ENCODE results near the gene THSD4. TPM values are rescaled to one million over a fixed set of nuclear protein-coding genes. Genes with fewer than 3 reads are reported as not detected.

THSD4 gene
- total RNA-seq, 1 experiment from 2014 or later: 0.29 TPM

DNA sequence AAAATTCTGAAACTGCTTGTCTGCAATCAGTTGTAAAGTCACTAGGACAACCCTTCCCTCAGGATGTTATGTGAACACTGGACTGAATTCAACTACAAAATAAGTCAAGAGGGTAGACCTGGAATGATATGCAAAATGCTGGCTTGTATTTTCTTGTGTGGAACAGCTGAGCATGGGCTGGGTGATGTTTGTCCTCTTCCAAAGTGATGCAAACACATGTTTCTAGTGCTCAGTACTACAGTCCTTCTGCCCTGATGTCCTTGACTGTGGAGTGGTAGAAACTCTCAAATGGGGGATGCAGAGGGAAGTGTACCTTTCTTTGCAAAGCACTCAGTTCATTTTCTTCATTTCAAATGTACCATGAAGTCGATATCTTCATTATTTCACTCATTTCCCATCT lies 258.6 kb downstream of the THSD4 start:
- intact Hi-C loops (cut with micrococcal nuclease; ENCODE audit: unreplicated experiment): no loop called here
- no peaks in the 10 kb centered on the region for H3K36me3 Mint-ChIP-seq (ENCODE audit: insufficient read depth, unreplicated experiment)
- Histone ChIP-seq H3K9me3 (no peaks in the 10 kb centered on the region), H3K4me3 (ENCODE audit: low read depth, low read length) (no peak overlapping the region), H3K36me3 (ENCODE audit: control insufficient read depth, insufficient read depth, low read length) (no peaks in the 10 kb centered on the region), H3K27me3 (replicated peaks; ENCODE audit: control insufficient read depth, insufficient read depth, low read length) (no peaks in the 10 kb centered on the region), H3K4me1 (no peaks in the 10 kb centered on the region)
- H3K9me3 Mint-ChIP-seq (ENCODE audit: unreplicated experiment): no peaks in the 10 kb centered on the region
- no peaks in the 10 kb centered on the region for H3K4me1 Mint-ChIP-seq (ENCODE audit: low read depth, unreplicated experiment)
- no peak overlapping the region for H3K27ac Mint-ChIP-seq (ENCODE audit: unreplicated experiment)
- TF ChIP-seq, protein P1, sequence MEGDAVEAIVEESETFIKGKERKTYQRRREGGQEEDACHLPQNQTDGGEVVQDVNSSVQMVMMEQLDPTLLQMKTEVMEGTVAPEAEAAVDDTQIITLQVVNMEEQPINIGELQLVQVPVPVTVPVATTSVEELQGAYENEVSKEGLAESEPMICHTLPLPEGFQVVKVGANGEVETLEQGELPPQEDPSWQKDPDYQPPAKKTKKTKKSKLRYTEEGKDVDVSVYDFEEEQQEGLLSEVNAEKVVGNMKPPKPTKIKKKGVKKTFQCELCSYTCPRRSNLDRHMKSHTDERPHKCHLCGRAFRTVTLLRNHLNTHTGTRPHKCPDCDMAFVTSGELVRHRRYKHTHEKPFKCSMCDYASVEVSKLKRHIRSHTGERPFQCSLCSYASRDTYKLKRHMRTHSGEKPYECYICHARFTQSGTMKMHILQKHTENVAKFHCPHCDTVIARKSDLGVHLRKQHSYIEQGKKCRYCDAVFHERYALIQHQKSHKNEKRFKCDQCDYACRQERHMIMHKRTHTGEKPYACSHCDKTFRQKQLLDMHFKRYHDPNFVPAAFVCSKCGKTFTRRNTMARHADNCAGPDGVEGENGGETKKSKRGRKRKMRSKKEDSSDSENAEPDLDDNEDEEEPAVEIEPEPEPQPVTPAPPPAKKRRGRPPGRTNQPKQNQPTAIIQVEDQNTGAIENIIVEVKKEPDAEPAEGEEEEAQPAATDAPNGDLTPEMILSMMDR (IDR thresholded peaks at IDR 0.05; ENCODE audit: insufficient read depth in 1 of 2, low read depth in 1 of 2, low read length in 1 of 2, severe bottlenecking in 1 of 2, unreplicated experiment in 1 of 2): no peak
- peaks cover 18% of the 10 kb centered on the region for H3K27me3 Mint-ChIP-seq (ENCODE audit: insufficient read depth, unreplicated experiment)
- POLR2A ChIA-PET: no interaction called here
- DNase-seq: no peak
- no TSS peak for BruUV-seq (replicated peaks)
- CTCF ChIA-PET: no interaction called here
- no peak overlapping the region for H3K4me3 Mint-ChIP-seq (ENCODE audit: unreplicated experiment)

DNA sequence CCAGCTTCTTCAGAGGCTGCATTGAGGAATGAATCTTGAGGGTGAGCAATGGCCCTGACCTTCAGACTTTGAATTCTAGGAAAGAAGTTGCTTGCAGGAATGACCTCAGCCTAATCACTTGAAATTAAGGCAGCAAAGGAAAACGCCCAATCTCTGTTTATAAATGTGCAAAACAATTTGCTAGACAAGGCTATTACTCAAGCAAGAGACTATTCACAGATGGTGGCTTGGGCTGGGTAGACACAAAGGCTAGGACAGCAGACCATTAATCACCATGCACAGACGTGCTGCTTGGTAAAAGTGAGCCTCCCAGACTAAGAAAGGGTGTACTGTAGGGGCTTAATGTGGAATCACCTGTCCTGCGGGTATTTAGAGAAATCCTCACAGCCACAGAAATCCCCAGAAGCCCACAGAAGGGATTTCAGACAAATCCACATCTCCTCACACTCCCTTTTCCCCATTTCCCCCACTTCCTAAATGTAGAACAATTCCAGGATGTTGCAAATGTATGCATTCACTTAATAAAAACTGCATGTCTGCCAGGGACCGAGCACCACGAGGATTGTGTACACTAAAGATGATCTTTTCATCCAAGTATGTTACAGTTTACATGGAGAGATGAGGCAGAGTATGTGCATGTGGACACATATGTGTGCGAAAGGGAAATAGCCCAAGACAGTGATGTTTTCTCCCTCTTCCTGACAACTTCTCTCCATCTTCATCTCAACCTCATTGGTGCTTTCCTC lies 259.5 kb downstream of the THSD4 start:
- H3K9me3 Mint-ChIP-seq (ENCODE audit: unreplicated experiment): no peaks in the 10 kb centered on the region
- peaks cover 16% of the 10 kb centered on the region for H3K27me3 Mint-ChIP-seq (ENCODE audit: insufficient read depth, unreplicated experiment)
- no peaks in the 10 kb centered on the region for H3K27me3 ChIP-seq (replicated peaks; ENCODE audit: control insufficient read depth, insufficient read depth, low read length)
- DNase-seq: no peak
- no peaks in the 10 kb centered on the region for H3K9me3 ChIP-seq
- no peak overlapping the region for H3K4me3 ChIP-seq (ENCODE audit: low read depth, low read length)
- H3K4me1 ChIP-seq: no peaks in the 10 kb centered on the region
- no TSS peak for BruUV-seq (replicated peaks)
- POLR2A ChIA-PET: no interaction called here
- TF ChIP-seq, protein P1 (IDR thresholded peaks at IDR 0.05; ENCODE audit: insufficient read depth in 1 of 2, low read depth in 1 of 2, low read length in 1 of 2, severe bottlenecking in 1 of 2, unreplicated experiment in 1 of 2): no peak
- no peaks in the 10 kb centered on the region for H3K36me3 Mint-ChIP-seq (ENCODE audit: insufficient read depth, unreplicated experiment)
- H3K27ac Mint-ChIP-seq (ENCODE audit: unreplicated experiment): no peak overlapping the region
- intact Hi-C loops (cut with micrococcal nuclease; ENCODE audit: unreplicated experiment): no loop called here
- H3K4me1 Mint-ChIP-seq (ENCODE audit: low read depth, unreplicated experiment): no peaks in the 10 kb centered on the region
- H3K4me3 Mint-ChIP-seq (ENCODE audit: unreplicated experiment): no peak overlapping the region
- CTCF ChIA-PET: no interaction called here
- H3K36me3 ChIP-seq (ENCODE audit: control insufficient read depth, insufficient read depth, low read length): no peaks in the 10 kb centered on the region

DNA sequence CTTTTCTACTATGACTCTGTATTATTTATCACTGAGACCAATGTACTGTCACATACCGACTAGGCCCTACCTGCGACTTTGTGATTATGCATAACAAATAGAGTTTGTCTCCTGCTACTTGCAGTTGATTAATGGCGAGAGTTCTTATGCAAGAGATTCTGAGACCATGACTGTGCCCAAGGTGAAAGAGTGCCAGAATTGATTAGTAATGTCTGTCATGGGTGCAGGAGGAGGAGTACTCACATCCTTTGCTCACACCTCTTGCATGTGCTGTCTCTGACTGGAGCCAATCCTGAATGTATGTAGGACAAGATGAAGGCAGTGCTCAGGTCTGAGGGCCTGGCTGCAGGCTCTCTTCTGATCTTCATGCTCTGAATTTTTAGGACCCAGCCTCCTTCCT lies 260.7 kb downstream of the THSD4 start:
- TF ChIP-seq, protein P1 (IDR thresholded peaks at IDR 0.05; ENCODE audit: insufficient read depth in 1 of 2, low read depth in 1 of 2, low read length in 1 of 2, severe bottlenecking in 1 of 2, unreplicated experiment in 1 of 2): no peak
- H3K27me3 Mint-ChIP-seq (ENCODE audit: insufficient read depth, unreplicated experiment): peaks cover 8% of the 10 kb centered on the region
- Histone ChIP-seq H3K4me3 (ENCODE audit: low read depth, low read length) (no peak overlapping the region), H3K4me1 (no peaks in the 10 kb centered on the region), H3K36me3 (ENCODE audit: control insufficient read depth, insufficient read depth, low read length) (no peaks in the 10 kb centered on the region), H3K9me3 (no peaks in the 10 kb centered on the region), H3K27me3 (replicated peaks; ENCODE audit: control insufficient read depth, insufficient read depth, low read length) (no peaks in the 10 kb centered on the region)
- POLR2A ChIA-PET: no interaction called here
- no peaks in the 10 kb centered on the region for H3K4me1 Mint-ChIP-seq (ENCODE audit: low read depth, unreplicated experiment)
- H3K4me3 Mint-ChIP-seq (ENCODE audit: unreplicated experiment): no peak overlapping the region
- no peak for DNase-seq
- BruUV-seq (replicated peaks): no TSS peak
- H3K36me3 Mint-ChIP-seq (ENCODE audit: insufficient read depth, unreplicated experiment): no peaks in the 10 kb centered on the region
- intact Hi-C loops (cut with micrococcal nuclease; ENCODE audit: unreplicated experiment): no loop called here
- CTCF ChIA-PET: no interaction called here
- no peaks in the 10 kb centered on the region for H3K9me3 Mint-ChIP-seq (ENCODE audit: unreplicated experiment)
- no peak overlapping the region for H3K27ac Mint-ChIP-seq (ENCODE audit: unreplicated experiment)
